Stimulated activated CD8-positive, alpha-beta memory T cell treated with anti-CD3 and anti-CD28 coated beads, Interleukin-7, amount 100 ng/mL, for 4 hours (primary cell): ENCODE data around the gene CAMK4.
A peak's percentile ranks its signal among the peaks of the same experiment; 100 is the strongest.
"Not testable (repeated sequence)": the region's sequence is repeated elsewhere in the genome, so short reads cannot be mapped to it uniquely, and the experiment has no call there.

Source experiments
- DNase-seq, 2 donors: peaks; one replicate each; pipeline ENCODE4 v3.0.0-alpha.2; 2020; ENCODE audit warnings: low read depth in 2 of 2

Gene CAMK4

DNA sequence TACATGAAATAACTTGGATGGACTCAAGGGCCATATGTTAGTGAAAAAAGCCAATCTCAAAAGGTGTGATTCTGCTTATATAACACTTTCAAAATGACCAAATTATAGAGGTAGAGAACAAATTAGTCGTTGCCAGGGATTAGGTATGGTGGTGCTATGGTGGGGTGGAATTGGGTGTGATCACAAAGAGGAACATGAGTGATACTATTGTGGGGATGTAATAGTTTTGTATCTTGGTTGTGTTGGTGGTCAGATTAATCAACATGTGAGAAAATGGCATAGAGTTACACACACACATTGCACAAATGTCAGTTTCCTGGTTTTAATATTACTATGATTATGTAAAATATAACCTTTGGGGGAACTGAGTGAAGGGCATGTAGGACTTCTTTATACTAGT is 31.9 kb downstream of the CAMK4 start:
- no peak for DNase-seq

DNA sequence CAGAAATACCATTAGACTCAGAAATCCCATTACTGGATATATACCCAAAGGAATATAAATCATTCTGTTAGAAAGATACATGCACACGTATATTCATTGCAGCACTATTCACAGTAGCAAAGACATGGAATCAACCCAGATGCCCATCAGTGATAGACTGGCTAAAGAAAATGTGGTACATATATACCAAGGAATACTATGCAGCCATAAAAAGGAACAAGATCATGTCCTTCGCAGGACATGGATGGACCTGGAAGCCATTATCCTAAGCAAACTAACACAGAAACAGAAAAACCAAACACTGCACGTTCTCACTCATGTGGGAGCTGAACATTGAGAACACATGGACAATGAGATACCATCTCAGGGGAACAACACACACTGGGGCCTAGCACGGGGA is 33.4 kb downstream of the CAMK4 start:
- not testable (repeated sequence) for DNase-seq

DNA sequence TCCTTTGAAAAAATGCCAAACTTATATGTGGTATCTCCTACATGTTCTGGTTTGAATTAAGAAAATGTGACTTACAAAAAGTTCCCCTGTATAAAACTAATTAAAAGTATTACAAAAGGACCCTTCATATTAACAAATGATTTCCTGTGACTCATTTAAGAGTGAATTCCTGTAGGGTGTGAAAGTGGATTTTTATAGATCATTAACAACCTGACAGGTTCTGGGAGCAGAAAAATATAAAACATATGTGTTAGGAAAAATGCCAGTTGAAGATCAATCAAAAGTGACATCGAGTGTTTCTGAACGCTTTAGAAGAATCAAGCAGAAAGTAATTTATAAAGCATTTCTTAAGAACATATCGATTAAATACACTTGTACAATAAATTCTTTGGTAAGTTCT is 35.5 kb downstream of the CAMK4 start:
- DNase-seq: no peak

DNA sequence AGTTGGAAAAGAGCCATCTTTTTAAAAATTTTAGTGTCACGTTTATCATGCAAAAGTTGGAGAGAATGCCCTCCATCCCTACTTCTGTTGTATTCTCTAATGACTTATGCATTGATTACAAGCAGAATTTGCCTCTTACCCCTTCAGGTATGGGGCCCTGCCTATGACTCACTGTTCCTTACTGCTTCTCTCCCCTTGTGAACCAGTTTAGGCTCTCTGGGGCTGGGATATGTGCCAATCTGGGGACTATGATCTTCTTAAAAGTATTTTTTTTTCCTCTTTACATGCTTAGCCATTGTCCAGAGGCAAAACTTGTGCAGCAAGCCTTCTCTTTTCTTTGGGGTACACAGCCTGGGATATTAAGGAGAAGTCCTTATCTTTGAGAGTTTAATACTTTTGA is 37.4 kb downstream of the CAMK4 start:
- no peak for DNase-seq

DNA sequence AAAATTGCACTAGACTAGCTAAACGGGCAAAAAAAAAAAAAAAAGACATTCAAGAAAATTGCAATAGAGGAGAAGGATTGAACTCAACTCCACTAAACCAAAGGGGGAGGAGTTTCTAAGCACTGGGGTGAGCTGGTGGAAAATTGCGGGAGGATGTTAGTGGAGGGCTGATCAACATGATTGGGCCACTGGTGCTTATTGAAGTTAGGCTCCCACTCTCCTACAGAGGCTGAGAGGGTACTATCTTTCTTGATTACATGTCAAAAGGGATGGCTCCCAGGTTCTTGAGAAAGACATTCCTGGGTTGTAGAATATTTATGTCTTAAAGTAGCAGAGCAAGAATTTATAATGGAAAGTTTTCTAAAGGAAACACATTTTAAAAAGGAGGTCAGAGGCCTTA is 38.0 kb downstream of the CAMK4 start:
- DNase-seq: no peak

DNA sequence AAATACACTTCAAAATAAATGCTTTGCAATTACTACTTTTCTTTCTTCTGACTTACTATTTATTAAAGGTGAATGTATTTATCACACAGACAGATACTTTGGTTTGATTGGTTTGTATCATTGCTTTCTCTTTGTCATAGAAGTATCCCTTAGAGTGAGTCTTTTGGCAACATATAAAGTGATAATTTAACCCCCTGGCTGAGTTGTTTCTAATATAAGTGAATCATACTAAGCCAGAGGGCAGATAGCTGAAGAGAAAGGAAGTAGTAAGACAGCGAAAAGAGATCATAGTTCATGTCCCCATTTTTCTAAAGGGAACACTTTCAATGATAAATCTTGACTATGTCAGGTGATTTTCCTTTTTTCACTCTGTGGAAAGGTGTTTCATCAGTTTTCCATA is 38.6 kb downstream of the CAMK4 start:
- DNase-seq: no peak

DNA sequence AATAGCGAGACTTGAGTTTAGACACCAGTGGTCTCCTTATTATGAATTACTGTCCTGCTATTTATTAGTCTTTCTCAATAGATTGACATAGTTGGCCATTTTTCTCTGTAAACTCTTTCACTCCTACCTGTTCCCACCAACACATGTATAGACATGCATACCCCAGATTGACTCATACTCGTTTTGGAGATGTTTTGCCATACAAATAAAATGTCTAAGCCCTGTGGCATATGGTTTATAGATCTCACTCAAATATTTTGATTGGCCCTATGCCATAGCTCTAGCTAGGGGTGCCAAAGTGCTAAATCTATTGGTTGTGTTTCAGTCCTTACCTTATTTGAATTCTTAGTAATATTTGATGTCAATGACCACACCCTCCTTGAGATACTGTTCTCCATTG is 42.3 kb downstream of the CAMK4 start:
- no peak for DNase-seq

DNA sequence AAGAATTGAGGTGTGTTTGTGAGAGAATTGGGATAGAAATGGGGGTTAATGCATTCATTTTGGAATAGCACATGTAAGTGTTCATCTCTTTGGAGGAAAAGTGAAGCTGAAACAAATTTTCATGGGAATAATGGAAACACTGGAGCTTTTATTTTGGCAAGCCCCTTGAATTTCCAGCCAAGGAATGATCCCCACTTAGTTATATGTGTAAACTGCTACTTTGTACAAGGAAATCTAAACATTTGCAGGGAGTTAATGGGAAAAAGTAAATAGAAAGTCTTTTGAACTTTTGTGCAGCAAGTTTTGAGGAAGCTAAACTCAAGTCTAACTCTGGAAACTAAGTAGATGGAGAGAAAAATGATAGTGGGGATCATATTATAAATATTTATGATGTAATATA is 44.1 kb downstream of the CAMK4 start:
- DNase-seq: no peak

DNA sequence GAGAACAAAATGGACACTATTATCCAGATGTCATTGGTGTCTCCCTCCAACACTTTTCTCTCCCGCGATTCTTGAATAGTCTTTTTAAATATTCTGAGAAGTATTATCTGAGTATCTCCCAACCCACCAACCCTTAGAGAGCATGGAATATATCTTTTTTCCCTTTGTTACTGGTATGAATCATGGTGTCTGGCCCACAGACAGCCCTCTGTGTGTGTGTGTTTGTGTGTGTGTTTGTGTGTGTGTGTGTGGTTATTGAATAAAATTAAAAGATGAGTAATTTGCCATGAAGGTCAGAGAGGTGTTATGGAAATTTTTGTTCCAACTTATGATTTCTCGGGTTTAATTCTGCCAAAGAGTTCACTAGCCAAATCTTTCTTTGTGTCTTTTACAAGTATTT is 47.7 kb downstream of the CAMK4 start:
- no peak for DNase-seq

DNA sequence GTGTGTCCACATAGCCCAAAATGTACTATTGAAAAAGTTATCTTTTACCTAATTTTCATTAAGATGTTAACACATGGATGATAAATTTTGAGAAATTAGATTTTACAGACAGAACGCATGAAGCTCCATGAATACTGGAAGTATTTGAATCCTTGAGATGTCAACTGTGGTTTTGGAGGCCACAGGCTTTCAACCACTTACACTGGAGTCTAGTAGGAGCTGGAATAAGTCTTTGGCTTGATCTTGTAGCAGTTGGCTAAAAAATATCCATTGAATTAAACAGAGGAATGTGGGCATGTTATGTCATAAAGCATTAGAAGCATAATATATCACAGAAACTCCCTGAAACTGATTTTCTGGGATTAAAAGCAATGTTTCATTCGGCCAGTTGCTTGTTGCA is 52.9 kb downstream of the CAMK4 start:
- DNase-seq: no peak

DNA sequence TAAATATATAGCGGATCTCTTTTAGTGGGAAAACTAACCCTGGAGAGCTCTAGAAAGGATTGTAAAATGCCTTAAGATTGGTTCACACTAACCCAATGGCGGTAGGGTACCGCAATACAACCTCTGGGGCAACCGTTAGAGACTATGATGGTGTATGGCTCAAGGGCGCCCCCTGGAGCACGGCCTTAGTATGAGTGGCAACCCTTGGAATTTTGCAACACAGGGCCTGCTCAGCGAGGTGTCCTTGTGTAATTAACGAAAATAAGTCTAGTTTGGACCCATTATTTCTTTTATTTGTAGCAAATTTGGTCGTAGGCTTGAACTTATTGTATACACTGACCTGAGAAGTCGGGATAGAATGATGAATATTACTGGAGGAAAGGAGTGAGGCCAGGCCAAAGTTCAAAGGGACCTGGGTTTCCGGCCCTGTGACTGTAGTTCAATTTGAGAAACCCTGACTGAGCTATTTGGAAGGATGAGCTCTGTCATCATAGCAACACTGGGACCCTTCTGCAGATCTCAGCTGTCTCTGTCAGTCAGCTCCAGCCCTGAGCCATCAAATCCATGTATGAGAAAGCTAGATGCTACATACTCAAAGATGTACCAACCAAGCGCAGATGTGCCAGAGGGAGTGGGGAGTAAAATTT is 54.8 kb downstream of the CAMK4 start:
- peak; percentile 64 to 80 for DNase-seq

DNA sequence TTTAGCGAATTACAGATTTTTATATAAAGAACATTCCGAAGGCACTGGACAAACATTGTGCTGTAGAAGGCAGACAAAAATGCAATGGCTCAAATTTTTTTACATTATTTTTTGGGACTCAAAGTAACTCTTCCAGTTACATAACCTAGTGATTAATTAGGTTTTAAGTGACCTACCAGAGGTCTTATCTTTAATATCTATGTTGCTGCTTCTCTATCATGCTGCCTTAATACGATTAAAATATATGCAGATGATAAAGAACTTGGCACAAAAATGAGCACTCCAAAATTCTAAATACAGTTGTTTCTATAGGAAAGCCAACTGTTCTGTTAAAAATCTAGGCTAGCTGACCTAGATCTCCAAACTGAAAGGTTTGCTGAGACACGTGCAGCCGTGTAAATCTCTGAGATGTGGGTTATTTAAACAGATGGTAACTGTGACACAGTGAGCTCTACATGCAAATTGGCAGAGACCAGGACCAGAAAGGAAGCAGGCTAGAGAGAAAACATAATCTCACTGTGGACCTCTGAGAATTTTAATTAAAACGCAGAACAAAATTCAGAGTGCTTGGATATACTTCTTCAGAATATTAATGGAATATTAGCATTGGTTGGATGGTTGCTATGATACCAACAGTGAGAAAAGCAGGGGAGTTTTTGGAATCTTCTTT is 56.2 kb downstream of the CAMK4 start:
- DNase-seq: no peak

DNA sequence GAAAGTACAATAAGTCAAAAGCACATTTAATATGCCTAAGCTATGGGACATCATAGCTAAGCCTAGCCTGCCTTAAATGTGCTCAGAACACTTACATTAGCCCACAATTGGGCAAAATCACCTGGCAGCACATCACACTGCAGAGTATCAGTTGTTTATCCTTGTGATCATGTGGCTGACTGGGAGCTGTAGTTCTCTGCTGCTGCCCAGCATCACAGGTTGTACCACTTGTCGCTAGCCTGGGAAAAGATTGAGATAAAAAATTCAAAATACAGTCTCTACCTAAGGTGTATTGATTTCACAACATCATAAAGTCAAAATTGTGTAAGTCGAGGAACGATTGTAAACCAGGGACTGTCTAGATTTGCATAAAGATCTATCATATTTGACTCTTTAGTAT is 58.6 kb downstream of the CAMK4 start:
- DNase-seq: no peak

DNA sequence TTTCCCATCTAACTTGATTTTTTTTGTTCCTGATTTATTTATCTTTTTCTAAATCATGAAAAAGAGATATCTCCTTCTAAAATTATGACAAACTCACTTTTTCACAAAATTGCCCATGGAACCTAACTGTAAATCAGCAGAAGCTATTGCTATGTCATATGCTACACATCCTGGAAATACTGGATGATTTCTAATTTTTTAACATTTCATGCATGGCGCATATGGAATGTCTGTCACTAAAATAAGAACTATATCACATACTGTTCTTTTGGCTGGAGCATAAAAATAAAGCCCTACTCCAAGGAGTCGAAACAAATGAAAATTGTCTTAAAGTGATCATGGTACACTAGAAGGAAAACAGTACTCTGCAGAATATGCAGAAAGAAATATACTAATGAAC is 60.6 kb downstream of the CAMK4 start:
- no peak for DNase-seq

DNA sequence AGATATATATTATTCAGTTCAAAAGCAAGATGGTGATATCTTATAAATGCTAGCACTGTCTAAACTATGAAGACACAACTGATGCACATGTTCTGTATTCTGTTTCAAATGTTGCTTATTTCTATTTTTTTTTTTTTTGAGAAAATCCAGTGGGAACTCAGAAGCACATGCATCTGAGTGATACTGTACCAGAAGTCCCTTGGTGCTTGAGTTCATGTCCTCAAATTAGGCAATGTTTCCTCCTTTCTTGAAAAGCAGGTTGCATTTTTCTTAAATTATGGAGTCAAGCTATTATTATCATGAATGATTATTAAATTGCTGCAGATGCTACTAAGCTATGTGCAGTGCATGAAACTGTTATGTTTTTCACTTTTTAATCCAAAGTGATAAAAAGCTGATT is 70.4 kb downstream of the CAMK4 start:
- no peak for DNase-seq

DNA sequence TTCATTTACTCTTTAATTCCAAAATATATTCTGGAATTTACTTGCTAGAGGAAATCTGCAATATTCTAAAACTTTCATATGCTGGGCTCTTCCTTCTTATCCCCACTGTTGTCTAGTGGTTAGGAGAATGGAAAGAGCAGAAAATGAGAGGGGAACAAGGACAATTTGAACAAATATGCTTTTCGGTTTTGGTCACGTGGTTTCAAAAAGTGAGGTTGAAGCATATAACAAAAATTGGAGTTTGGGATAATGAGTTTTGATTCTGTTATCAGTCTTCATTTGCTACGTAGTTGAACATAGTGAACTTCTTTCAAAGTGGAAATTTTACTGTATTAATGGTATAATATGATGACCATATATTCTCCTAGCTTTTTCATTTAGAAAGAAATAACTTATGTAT is 71.5 kb downstream of the CAMK4 start:
- no peak for DNase-seq

DNA sequence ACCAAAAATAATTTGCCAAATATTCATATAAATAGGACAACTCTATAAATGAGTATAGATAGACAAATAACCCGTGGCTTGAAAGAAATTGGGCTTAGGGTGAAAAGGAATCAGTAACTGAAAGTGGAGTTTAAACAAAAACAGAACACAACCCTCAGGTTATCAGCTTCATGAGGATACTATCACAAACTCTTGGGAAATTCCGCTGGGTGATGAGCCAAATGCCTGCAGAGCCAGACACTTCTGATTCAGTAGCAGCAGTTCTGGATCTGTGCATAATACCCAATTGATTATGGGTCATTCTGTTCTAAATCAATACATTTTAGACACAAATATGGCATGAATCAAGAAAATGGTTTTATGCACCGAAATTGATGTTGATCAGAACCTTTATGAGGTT is 72.4 kb downstream of the CAMK4 start:
- no peak for DNase-seq

DNA sequence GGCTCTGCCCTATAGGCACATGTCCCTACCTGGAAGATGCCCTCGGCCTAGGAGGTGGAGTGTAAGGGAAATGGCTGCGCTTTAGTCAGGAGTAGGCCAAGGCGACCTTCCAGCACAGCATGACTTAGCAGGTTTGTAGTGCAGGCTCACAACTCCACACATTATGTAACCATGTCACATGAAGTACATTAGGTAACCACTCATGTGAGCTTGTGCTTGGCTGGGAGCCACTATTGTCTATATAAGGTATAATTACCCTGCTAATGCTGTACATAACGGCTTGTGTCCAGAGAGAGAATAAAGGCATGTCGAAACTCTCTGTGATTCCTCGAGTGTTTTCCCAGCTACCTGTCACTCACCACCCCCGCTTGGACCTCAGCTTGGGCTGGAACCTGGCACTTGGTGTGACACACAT is 74.9 kb downstream of the CAMK4 start:
- no peak for DNase-seq

DNA sequence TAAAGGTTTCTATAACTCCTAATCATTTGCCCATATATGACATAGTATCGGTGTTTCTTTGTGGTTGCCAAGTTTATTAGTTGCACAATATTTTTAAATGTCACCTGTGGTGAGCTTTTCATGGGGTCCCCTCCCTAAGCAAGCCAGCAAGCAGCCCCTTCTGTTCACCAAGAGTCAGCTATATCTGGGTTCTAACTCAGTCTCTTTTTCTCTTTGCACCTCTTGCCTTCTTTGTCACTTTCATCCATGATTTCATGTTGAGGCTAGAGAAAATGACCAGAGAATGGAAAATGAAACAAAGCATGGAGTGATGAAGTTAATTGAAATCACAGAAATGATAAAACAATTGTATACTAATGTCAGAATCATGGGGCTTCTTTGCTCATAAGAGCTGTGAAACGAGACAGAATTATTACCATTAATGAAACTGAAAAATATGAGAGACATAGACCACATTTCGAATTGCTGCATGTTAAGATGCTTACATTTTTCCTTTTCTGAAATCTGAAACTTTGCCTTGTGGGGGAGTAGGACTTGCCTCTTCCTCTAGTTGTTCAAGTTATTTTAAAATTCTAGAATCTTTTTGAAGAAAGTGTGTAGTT is 75.7 kb downstream of the CAMK4 start:
- DNase-seq: no peak

DNA sequence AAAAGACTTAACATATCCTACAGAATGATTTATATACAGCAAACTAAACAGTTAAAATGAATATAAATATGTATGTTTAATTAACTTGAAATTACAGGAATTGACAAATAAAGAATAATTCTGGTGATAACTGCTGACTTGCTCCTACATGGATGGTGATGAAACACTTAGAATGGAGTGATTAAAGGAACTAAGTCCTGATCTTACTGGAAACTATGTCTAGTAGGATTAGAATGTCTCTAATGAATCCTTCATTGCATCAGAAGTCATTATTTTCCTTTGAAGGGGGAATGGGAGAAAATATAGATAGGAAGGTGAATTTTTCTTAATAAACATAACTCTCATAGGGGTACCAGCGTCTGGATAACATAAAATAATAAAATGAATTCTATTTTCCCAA is 77.1 kb downstream of the CAMK4 start:
- no peak for DNase-seq

DNA sequence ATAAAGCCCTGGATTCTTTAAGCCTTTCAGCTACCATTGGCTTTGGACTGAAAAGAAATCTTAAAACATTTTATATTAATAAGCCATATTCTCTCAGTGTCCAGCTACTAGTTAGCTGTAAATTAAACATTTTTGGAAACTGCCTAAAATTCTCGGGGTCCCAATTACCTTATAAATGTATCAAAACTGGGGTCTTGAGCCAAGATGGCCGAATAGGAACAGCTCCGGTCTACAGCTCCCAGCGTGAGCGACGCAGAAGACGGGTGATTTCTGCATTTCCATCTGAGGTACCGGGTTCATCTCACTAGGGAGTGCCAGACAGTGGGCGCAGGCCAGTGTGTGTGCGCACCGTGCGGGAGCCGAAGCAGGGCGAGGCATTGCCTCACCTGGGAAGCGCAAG is 77.9 kb downstream of the CAMK4 start:
- not testable (repeated sequence) for DNase-seq

DNA sequence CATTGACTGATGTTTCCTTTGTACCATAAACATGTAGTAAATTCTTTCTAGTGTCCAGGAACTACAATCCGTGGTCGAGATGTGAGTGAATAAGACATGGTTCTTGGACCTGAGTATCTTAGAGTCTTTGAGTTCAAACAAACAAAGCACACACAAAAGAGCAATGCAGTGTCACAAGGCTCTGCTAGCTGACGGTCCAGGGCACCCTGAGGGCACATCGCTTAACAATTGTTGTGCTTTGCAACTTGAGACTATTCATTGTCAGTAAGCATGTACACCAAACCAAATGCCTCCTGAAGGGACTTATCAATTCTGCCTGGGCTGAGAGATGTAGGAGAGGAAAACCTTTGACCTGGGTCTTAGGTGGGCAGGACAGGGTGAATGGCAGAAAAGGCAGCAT is 84.8 kb downstream of the CAMK4 start:
- DNase-seq: no peak

DNA sequence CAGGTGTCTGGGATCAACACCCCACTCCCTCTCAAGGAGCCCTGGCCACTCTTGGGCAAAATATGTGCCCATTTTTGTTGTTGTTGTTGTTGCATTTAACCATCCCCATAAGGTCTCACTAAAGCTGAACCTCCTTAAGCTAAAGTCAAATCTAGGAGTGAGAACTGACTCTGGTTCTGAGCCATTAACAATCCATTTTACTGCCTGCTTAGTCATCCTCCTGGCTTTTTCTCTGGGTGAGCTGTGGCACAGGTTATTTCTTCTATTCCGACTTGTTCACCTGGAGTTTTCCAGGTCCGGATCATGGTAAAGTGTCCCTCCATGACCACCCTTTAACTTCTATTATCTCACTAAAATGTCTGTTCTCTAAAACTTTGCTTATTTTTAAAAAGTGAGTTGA is 85.2 kb downstream of the CAMK4 start:
- no peak for DNase-seq
